Erythroblast (primary cell): ENCODE data around the gene S100A14.

Experiments used
- GATA1 ChIP-seq: IDR thresholded peaks from 2 replicates; pipeline ENCODE4 v1.6.1; 2011; ENCODE audit warnings: low read depth, mild to moderate bottlenecking, control low read depth, low read length, moderate library complexity
- POLR2A ChIP-seq: IDR thresholded peaks from 2 replicates; pipeline ENCODE4 v1.6.1; 2011; ENCODE audit warnings: mild to moderate bottlenecking, low read length

DNA sequence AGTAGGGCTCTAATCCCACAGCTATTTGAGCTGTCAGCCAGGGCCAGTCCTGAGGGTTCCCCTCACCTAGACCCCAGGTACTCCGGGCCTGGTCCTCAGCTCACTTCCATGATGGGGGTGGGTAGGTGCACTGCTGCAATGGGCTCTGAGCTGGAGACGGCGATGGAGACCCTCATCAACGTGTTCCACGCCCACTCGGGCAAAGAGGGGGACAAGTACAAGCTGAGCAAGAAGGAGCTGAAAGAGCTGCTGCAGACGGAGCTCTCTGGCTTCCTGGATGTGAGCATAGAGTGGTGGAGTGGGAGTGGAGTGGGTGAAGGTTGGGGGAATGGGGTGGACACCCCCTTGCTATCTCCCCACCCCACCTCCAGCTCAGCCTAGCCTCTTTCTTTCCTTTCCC, 14.3 kb upstream of the S100A14 start:
- TF ChIP-seq POLR2A = no peak
- TF ChIP-seq GATA1 = no peak
